HG02870 (cell line): Measurements from ENCODE around the gene ZAP70.

Experiments used
- ATAC-seq: cut with Tn5 transposase; IDR thresholded peaks from one replicate; pipeline ENCODE4 v1.9.1; 2021; ENCODE audit warnings: mild to moderate bottlenecking, moderate library complexity; ENCODE audit not compliant: unreplicated experiment

Gene ZAP70

DNA sequence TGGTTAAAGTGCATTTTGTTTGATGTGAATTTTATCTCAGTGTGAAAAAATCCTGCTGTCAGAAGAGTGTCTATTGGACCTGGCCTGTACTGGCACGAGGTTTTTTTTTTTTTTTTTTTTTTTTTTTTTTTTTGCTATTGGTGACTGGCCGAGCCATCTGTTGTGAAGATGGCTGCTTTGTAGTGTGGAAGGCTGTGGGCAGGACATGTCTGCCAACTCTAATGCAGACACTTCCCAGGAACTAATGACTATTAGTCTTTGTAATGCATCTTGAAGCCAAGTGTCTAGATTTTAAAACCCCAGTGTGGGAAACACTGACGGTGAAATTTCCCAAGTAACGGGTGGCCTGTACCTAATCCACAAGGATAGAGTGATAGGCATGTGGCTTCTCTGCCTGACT lies 34.3 kb downstream of the ZAP70 start:
- no peak for ATAC-seq

DNA sequence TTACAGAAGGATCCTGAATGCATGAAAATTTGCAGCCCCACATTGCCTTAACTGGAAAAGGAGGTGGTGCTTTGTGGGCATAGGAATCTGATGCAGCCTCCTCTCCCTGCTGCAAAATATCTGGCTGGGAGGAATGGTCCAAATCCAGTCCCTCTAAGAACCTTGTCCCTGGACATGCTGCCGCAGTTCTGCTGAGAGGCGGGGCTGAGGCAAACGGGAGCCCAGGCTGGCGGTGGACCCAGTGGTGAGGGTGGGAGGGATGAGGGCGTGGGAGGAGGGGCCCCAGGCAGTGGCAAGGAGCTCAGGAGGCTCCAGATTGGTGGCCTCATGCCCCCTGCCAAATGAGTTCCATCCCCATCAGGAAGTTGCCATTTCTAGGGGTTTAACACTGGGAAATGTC lies 36.2 kb downstream of the ZAP70 start:
- ATAC-seq = no peak

DNA sequence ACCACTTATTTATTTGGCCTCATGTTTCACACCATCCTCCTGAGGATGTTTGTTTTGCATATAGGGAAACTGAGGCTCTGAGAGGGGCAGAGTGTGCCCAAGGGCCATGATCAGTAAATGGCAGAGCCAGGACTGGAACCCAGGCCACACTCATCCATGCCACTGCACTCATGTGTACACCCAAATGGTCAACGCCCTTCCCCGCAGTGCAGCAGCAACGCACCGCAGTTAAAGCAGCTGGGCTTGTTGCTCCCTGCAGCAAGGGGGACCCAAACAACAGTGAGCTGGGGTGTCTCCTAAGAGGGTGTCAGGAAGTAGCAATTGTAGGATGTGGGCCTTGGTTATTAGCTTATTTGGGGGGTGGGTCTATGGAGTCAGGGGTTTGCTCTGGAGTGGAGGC lies 36.6 kb downstream of the ZAP70 start:
- ATAC-seq = no peak

DNA sequence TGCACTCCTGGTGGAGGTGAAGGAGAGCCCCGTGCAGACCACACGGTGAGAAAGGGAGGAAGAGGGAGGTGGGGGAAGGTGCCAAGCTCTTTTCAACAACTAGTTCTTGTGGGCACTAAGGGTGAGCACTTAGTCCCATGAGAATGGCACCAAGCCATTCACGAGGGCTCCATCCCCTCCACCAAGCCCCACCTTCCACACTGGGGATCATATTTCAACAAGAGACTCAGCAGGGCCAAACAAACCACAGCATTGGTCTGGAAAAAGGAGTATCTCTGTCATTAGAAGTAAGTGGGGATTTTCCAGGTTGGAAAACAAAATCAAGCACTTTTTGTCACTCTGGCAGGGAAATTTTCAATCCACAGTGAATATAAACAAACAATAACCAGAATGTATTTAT lies 38.4 kb downstream of the ZAP70 start:
- ATAC-seq = no peak

DNA sequence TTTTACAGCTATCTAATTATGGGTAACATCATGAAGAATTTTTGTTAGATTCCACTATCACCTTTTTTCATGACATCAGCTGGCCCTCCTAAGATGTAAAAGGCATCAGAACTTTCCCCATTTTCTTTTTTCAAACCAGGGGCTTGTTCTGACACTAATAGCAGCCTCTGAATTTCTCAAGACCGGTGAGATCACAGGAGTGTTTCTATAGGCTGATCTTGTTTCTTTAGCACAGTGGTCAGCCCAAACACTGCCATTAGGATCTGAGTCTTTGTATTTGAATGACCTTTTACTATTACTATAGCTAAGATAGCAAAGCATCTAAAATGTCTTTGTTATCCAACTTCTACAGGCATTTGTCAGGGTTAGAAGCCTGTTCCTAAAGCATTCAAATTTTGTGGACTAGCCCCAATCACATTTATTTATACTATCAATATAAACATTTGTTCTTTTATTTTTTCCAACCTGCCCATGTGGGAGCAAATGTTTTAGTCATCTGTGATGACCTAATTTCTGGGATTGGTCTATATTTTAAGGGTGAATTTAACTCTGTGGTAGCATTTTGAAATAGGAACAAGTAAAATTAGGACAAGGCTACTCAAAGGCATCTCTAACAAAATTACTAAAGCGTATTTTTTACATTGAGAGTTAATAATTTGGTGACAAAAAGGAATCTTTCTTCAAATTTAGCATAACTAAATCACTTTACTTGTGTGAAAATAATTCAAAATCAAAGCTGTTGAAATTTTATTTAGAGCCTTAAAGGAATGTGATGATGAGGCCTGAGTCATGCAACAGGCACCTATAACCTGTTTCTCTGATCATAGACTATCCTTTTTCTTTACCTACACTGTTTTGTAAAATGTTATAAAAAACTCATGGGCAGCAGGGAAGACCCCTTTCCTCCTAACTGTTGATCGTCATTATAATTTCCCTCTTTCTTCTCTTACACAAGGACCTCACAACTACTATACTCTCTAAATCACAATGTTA lies 39.3 kb downstream of the ZAP70 start:
- no peak for ATAC-seq

DNA sequence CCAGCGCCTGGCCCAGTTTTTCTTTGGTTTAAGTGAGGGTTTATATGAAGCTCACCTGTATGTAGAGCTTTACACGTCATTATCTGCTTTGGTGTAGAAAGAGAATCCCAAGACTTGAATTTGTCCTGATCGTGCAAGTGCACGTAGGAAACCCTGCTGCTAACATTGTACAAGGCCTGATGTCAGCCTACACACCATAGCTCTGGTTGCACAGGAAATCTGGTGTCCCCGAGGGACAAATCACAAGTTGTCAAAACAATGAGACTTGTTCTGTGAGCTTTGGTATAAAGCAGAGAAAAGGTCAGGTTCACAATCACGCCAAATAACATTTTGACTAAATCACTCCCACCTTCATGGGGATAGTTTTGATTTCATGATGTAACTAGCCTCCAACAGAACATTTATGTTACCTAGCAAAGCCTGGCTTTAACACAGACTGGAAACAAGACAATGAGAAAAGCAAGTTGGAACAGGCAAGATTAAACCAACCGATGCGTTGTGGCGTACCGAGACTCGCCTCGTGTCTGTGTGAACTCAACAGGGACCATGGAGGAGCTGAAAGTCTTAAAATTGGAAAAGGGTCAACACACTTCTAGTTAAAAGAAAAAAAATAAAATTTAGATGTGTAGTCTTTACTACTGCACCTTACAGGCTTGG lies 41.4 kb downstream of the ZAP70 start:
- no peak for ATAC-seq

DNA sequence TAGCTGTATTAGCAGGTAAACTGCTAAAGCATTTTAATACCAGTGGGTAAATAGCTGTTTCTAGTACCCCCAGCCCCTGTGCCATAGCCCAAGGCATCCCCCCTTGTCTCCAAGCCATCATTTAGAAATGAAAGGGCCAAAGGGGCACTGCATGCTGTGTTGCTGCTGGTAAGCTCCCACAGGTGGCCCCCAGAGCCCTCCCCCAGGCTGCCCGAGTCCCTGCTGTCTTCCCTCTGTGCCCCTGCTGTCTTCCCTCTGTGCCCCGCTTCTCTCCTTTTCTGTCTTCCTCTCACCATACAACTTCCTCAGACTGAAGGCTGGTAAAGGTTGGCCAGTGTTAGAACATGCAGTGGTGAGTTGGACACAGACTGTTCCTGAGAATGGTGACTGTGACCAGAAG lies 42.1 kb downstream of the ZAP70 start:
- no peak for ATAC-seq

DNA sequence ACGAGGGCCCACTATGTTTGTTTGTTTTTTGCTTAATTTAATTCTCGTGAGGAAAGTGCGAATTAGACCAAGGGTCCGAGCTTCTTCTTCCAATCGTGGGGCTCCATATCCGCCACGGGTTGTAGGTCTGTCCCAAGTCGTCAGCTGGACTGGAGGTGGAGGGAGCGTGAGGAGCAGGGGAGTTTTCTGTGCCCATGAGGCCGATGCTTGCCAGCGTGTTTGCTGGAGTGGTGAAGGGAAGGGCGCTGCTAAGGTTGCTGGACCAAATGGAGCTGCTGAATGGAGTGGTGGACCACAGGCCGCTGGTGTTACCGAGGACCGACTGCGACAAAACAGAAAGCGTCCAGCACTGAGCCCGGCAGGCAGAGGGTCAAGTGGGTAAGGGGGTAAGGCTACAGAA lies 43.7 kb downstream of the ZAP70 start:
- ATAC-seq = no peak

DNA sequence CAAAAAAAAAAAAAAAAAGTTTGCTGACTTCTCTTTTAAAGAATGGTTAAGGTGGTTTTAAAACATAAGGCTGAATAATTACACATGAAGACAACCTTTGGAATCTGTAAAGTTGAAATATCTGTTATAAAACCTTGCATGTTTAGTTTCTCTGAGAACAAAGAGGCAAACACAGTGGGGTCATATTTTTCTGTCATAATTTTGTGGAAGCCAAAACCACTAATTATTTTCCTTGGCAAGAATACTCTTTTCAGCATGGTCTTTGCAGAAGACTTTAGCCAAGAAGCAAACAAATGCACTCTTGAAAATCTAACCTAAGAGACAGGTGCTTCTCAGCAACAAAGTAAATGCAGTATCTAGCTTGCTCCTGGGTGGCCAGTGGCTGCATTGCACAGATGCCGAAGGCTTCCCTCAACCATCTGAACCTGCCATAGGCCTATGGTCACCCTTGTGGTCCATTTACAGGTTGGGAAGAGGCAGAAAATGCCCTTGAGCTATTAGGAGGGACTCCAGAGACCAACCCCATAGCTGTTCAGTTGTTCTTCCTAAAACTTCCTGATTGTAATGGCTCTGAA lies 44.8 kb downstream of the ZAP70 start:
- ATAC-seq = no peak

DNA sequence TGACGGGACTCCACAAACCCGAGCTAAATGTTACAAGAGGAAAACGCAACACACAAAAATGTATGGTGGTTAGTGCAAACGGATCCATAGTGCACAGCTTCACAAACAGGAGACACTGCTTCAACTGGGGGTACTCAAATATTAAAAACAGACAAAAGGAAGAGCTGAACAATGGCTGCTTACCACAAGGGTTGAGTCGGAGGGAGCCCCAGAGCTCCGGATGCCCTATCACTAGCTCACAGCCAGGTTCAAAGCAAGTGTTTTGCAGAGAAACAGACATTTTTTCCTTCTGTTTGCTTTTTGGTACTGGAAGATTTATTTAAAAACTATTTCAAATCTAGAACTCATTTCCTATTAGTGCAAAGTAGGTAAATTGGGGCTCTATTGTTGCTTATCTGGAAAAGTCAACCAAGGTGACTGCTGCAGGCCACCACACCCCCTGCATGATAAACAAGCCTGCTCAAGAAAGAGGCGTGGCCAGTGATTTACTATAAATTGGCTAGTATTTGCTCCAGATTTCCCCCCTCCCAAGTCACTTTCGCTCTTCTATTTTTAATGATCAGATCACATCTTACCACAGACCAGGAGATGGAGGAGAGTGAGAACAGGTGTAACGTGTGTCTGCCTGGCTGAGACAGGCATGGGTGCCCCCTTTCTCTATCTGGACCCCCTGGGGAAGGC lies 46.5 kb downstream of the ZAP70 start:
- no peak for ATAC-seq

DNA sequence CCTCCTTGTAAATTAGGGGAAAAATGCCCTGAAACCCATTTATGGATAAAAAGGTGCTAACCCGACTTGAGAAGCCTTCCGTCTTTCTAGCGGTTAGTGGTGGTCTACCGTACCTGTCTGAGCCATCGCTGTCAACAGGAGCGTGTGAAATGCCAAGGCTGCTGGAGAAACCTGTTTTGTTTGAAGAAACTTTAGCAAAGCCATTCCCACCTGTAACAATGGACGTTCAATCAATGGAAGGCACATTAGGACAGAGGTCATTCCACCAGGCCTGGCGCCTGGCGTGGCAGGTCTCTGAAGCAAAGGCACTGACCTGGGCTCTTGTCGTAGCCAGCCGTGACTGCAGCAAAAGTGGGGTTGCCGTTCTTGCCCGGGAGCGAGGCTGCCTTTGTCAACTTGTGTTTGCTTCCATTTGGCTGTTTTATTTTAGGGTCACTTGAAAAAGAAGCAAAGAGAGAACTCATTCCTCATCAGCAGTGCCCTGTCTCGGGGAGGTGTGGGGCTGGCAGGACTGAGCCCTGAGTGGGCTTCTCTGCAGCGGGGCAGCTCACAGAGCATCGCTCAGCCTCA lies 47.2 kb downstream of the ZAP70 start:
- ATAC-seq = no peak

DNA sequence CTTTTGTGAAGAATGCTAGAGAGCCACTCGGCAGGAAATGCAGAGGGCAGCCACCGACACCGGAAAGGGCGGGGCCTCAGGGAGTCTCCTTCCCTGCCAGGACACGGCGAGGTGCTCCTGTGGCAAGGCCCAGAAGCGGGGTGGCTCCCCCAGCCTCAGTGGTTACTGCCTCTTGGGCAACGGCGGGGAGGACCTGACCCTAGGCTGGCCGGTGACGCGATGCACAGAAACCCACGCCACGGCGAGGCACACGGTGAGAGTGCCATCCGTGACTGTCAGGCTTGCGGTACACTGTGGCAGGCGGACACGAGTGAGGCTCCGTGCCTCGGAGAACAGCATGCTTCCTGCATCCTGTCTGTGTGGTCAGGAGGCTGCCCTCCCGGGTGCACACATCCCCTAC lies 47.8 kb downstream of the ZAP70 start:
- ATAC-seq = no peak

DNA sequence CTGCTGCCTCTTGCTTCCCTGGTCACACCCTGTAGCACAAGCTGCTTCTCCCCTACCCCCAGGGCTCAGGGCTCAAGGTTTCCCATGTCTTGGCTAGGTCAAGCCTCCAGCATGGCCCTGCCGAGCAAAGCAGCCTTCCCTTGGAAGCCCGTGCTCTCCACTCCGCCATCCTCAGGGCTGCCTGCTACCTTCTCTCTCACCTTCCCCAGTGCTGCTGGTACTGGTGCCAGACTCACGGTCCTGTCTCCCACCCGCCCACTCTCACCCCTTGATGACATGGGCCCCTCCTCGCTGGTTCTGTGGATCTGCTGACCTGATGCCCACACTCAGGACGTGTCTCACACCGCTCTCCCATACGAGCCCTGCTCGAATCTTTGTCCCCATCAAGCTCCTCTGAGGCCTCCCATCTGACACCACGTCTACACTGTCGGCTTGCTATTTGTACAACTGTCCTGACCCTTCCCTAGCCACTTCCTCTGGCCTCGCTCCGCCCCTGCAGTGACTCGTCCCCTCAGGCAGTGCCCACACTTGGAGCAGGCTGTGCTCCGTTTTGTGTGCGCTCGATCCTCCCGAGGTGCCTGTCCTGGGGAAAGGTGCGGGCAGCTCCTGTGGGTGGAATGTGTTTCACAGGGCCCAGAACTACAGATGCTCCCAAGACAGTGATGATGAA lies 49.9 kb downstream of the ZAP70 start:
- no peak for ATAC-seq

DNA sequence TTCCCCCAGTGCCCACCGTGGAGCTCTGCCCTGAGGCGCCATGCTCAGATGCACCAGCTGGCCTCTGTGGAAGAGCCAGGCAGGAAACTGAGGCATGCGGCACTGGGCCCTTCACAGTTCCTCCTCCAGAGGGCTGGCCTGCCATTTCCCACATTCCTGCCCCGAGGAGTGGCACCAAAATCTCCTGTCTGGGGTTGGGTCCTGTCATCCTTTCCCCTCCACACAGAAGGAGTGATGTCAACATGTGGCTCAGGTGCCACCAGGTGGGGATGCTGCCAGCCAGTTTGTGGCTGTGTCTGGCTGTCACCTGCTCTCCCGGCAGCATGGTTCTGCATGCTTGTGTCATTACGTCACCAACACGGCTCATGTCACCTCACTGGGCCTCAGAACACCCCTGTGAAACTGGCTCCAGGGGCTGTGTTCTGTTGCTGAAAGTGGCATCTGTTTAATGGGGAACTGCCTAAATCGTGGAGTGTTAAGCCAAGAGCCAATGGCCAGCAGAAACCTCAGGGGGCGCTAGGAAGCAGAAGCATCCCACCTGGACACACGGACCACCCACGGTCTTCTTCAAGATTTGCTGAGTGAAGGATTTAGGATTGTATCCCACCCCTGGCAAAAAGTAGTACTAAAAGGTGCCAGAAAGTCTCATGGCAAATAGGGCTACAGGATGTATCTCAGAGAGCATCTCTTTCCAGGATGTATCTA lies 51.3 kb downstream of the ZAP70 start:
- ATAC-seq = no peak

DNA sequence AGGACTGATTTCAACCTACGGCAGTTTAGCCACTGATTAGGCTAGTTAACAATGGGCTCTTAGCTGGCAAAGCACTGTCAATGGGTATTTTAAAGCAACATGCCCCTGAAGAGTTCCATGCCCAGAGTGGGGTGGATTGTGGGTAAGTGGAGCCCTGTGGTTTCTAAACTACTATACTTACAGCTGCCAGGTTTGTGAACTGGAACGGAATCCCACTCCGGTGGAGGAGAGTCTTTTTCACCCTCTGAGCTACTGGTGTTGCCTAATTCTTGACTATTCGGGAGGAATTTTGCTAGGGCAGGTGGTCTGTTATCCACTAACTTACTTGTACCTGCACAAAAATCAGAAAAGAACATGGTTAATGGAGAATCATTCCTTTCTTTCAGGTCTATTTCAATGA lies 52.6 kb downstream of the ZAP70 start:
- ATAC-seq = no peak

DNA sequence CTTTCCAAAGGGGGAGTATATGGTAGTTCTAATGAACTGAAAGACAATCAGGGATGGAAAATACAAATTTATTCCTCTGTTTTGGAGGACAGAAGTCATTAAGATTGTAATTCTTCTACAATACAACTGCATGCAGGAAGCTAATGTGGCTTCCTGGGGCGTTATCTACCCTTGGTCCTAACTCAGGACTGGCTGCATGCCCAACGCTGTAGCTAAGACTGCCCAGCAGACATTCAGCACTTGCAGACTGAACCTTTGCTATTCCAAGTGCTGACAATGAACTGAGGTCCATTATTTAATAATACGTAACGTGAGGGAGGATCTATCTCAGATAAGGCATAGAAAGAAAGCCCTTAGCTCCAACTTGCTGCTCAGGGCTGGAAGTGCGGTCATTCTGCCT lies 53.2 kb downstream of the ZAP70 start:
- ATAC-seq = no peak

DNA sequence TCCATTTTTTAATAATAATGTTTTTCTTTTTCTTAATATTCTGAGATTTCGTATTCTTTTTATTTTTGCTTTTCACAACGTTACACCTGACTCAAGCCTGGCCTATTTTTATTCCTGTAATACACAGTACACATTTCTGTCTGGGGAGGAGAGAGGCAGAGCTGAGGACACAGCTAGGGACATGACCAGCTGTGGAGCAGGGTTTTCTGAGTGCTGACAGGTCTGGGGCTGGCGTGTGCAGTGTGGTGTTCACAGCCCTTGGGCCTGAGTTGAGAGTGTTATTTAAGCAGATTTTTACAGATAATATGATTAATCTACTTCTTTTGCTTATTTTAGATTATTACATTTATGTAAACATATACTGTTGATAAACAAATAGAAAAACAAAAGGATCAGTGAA lies 55.9 kb downstream of the ZAP70 start:
- no peak for ATAC-seq

DNA sequence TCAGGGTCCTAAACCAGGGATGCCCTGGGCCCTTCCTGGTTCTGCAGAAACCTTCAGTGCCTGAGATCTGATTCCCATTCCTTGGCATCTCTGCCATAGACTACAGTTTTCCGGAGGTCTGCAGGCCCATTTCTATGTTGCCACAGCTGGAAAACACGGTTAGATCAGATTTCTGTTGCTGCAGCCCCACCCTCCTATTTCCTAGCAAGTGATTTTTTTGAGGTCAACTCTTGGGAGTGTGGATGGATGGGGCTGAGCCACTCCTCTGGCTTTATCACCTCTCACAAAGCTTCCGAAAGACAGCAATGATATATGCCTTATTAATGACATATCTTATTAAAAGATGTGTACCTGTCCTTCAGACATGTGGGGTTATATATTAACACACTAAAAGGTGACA lies 56.3 kb downstream of the ZAP70 start:
- ATAC-seq = no peak

DNA sequence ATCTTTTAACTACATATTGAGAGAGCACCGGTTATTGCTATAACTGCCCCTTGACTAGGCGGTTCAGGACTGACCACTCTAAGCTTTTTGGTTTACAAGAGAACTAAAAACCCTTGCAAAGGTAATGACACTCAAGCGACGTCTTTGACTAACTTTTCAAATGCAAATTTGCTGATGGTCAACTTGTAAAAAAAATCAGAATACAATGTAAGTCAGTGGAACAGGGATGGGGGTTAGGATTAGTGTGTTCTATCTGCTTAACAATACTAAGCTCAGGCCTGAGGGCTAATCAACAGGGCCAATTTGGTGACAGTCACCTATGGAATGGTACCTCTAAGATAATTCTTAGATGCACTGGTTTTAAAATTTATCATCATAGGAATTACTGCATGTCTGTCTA lies 57.1 kb downstream of the ZAP70 start:
- ATAC-seq = no peak

DNA sequence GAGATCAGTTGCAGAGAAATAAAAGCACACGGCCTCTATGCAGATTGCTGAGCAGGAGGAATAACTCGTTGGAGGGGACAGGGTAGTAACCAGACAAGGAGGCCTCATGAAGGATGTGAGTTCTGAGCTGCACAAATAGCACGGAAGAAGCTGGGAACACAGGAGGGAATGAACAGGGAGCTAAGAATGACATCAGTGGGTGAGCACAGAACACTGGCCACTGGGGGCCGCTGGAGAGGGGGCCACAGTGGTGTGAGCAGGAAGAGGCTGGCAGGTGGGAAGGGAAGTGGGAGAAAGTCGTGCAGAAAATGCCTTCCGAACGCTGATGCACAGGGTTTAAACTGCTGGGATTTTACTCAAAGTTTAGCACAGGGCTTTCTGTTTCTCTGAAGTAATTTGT lies 61.0 kb downstream of the ZAP70 start:
- ATAC-seq = no peak
